HEK293 (cell line): ENCODE measurements around the gene AKAP6.

ENCODE experiments used
- CTCF ChIA-PET: fragments of 350-600 bp; formaldehyde crosslinking; extraction: SDS; loops from one replicate; lab custom pipeline; 2021; ENCODE audit warnings: antibody characterized with exemption; lab: Yijun Ruan, JAX
- POLR2A ChIA-PET: fragments of 300-600 bp; formaldehyde crosslinking; extraction: SDS; loops from one replicate; lab custom pipeline; 2020; ENCODE audit warnings: antibody characterized with exemption, inconsistent platforms; lab: Yijun Ruan, JAX
- H3K27ac ChIP-seq: fragments of 200-500 bp; sonication (Bioruptor generic); 2 replicates; pipeline ENCODE4 v1.5.1; 2014; ENCODE audit warnings: low read depth, low read length, control low read depth, inconsistent platforms; ENCODE audit errors: extremely low read depth
- H3K36me3 ChIP-seq, 2 experiments: fragments of 200-500 bp in 1 of 2; sonication (Bioruptor generic) in 1 of 2; 1 replicate in 1 of 2; 2 replicates in 1 of 2; pipeline ENCODE4 v1.5.1; 2014 to 2017; ENCODE audit warnings: inconsistent platforms in 2 of 2, low read length in 2 of 2; ENCODE audit not compliant: control insufficient read depth in 2 of 2, insufficient read depth in 1 of 2
- H3K4me1 ChIP-seq: fragments of 200-500 bp; sonication (Bioruptor generic); 2 replicates; pipeline ENCODE4 v1.5.1; 2014; ENCODE audit warnings: mild to moderate bottlenecking, low read length, inconsistent platforms; ENCODE audit not compliant: control insufficient read depth, insufficient read depth
- H3K4me3 ChIP-seq: 2 replicates; pipeline ENCODE4 v1.5.1; 2011; ENCODE audit warnings: low read depth, mild to moderate bottlenecking, control low read depth, low read length, moderate library complexity
- H3K9me3 ChIP-seq: fragments of 200-500 bp; sonication (Bioruptor generic); 2 replicates; pipeline ENCODE4 v1.5.1; 2014; ENCODE audit warnings: low read depth, low read length, inconsistent platforms; ENCODE audit not compliant: control insufficient read depth, insufficient read depth
- GLIS1 ChIP-seq: fragments of 450-650 bp; formaldehyde crosslinking; IDR thresholded peaks from 2 replicates; pipeline ENCODE4 v1.5.1; 2016; ENCODE audit warnings: missing biosample characterization, missing genetic modification characterization
- GLIS2 ChIP-seq: fragments of 450-650 bp; formaldehyde crosslinking; IDR thresholded peaks from 2 replicates; pipeline ENCODE4 v1.5.1; 2016; ENCODE audit warnings: missing biosample characterization, missing genetic modification characterization
- IKZF3 ChIP-seq: fragments of 450-650 bp; IDR thresholded peaks from 2 replicates; pipeline ENCODE4 v1.5.0; 2018; ENCODE audit warnings: missing biosample characterization, mild to moderate bottlenecking, missing genetic modification characterization, moderate library complexity
- MEIS1 ChIP-seq: sonication (generic); formaldehyde crosslinking; IDR thresholded peaks from 2 replicates; pipeline ENCODE4 v1.8.1; 2022; ENCODE audit warnings: missing genetic modification reagents, mild to moderate bottlenecking, borderline replicate concordance
- MYNN ChIP-seq: fragments of 450-650 bp; formaldehyde crosslinking; IDR thresholded peaks from 2 replicates; pipeline ENCODE4 v1.5.1; 2016; ENCODE audit warnings: missing biosample characterization, missing genetic modification characterization, borderline replicate concordance
- OSR2 ChIP-seq: fragments of 450-650 bp; formaldehyde crosslinking; IDR thresholded peaks from 2 replicates; pipeline ENCODE4 v1.5.1; 2016; ENCODE audit warnings: missing biosample characterization, missing genetic modification characterization
- REPIN1 ChIP-seq: fragments of 450-650 bp; formaldehyde crosslinking; IDR thresholded peaks from 2 replicates; pipeline ENCODE4 v1.5.1; 2017; ENCODE audit warnings: missing biosample characterization, missing genetic modification characterization, low read depth
- YY1 ChIP-seq: fragments of 450-650 bp; formaldehyde crosslinking; IDR thresholded peaks from 2 replicates; pipeline ENCODE4 v1.5.1; 2018; ENCODE audit warnings: missing biosample characterization, missing genetic modification characterization
- YY2 ChIP-seq: fragments of 450-650 bp; formaldehyde crosslinking; IDR thresholded peaks from 2 replicates; pipeline ENCODE4 v1.5.1; 2016; ENCODE audit warnings: missing biosample characterization, missing genetic modification characterization
- ZBTB49 ChIP-seq: fragments of 450-650 bp; formaldehyde crosslinking; IDR thresholded peaks from 2 replicates; pipeline ENCODE4 v1.5.1; 2016; ENCODE audit warnings: missing biosample characterization, missing genetic modification characterization, low read depth
- ZFP41 ChIP-seq: fragments of 450-650 bp; formaldehyde crosslinking; IDR thresholded peaks from 2 replicates; pipeline ENCODE4 v1.5.1; 2016; ENCODE audit warnings: missing biosample characterization, missing genetic modification characterization, borderline replicate concordance
- ZIC2 ChIP-seq: fragments of 450-650 bp; formaldehyde crosslinking; IDR thresholded peaks from 2 replicates; pipeline ENCODE4 v1.5.1; 2016; ENCODE audit warnings: missing biosample characterization, missing genetic modification characterization
- ZNF214 ChIP-seq: fragments of 450-650 bp; formaldehyde crosslinking; IDR thresholded peaks from 2 replicates; pipeline ENCODE4 v1.5.1; 2017; ENCODE audit warnings: missing biosample characterization, mild to moderate bottlenecking, missing genetic modification characterization, borderline replicate concordance
- ZNF221 ChIP-seq: fragments of 450-650 bp; formaldehyde crosslinking; IDR thresholded peaks from 2 replicates; pipeline ENCODE4 v1.5.1; 2017; ENCODE audit warnings: missing biosample characterization, missing genetic modification characterization, borderline replicate concordance
- ZNF223 ChIP-seq: fragments of 450-650 bp; formaldehyde crosslinking; IDR thresholded peaks from 2 replicates; pipeline ENCODE4 v1.5.1; 2016; ENCODE audit warnings: missing biosample characterization, missing genetic modification characterization
- ZNF266 ChIP-seq: fragments of 450-650 bp; formaldehyde crosslinking; IDR thresholded peaks from 2 replicates; pipeline ENCODE4 v1.5.1; 2016; ENCODE audit warnings: missing biosample characterization, missing genetic modification characterization, low read depth
- ZNF391 ChIP-seq: fragments of 450-650 bp; formaldehyde crosslinking; IDR thresholded peaks from 2 replicates; pipeline ENCODE4 v1.5.1; 2016; ENCODE audit warnings: low read depth, missing biosample characterization, missing genetic modification characterization, borderline replicate concordance
- ZNF423 ChIP-seq: fragments of 450-650 bp; formaldehyde crosslinking; IDR thresholded peaks from 2 replicates; pipeline ENCODE4 v1.5.1; 2016; ENCODE audit warnings: missing biosample characterization, missing genetic modification characterization
- ZNF426 ChIP-seq: fragments of 450-650 bp; formaldehyde crosslinking; IDR thresholded peaks from 2 replicates; pipeline ENCODE4 v1.5.1; 2017; ENCODE audit warnings: missing biosample characterization, missing genetic modification characterization, mild to moderate bottlenecking, inconsistent platforms, moderate library complexity
- ZNF433 ChIP-seq: fragments of 450-650 bp; formaldehyde crosslinking; IDR thresholded peaks from 2 replicates; pipeline ENCODE4 v1.5.1; 2016; ENCODE audit warnings: missing biosample characterization, missing genetic modification characterization, low read depth
- ZNF571 ChIP-seq: fragments of 450-650 bp; formaldehyde crosslinking; IDR thresholded peaks from 2 replicates; pipeline ENCODE4 v1.5.0; 2017; ENCODE audit warnings: missing biosample characterization, missing genetic modification characterization
- ZNF747 ChIP-seq: fragments of 450-650 bp; formaldehyde crosslinking; IDR thresholded peaks from 2 replicates; pipeline ENCODE4 v1.5.1; 2016; ENCODE audit warnings: missing biosample characterization, missing genetic modification characterization
- ZNF777 ChIP-seq: fragments of 450-650 bp; formaldehyde crosslinking; IDR thresholded peaks from 2 replicates; pipeline ENCODE4 v1.5.1; 2017; ENCODE audit warnings: missing biosample characterization, missing genetic modification characterization, borderline replicate concordance
- ZNF785 ChIP-seq: fragments of 450-650 bp; formaldehyde crosslinking; IDR thresholded peaks from 2 replicates; pipeline ENCODE4 v1.5.1; 2016; ENCODE audit warnings: missing biosample characterization, missing genetic modification characterization
- ZNF791 ChIP-seq: fragments of 450-650 bp; formaldehyde crosslinking; IDR thresholded peaks from 2 replicates; pipeline ENCODE4 v1.5.1; 2016; ENCODE audit warnings: missing biosample characterization, missing genetic modification characterization
- ZSCAN18 ChIP-seq: fragments of 450-650 bp; formaldehyde crosslinking; IDR thresholded peaks from 2 replicates; pipeline ENCODE4 v1.5.1; 2016; ENCODE audit warnings: missing biosample characterization, missing genetic modification characterization
- TF ChIP-seq, protein P1 (sequence below): fragments of 450-650 bp; formaldehyde crosslinking; IDR thresholded peaks from 2 replicates; pipeline ENCODE4 v1.5.1; 2016; ENCODE audit warnings: missing biosample characterization, missing genetic modification characterization

Gene AKAP6

GRCh38 chr14:32608857-32609256 is 279.8 kb downstream of the AKAP6 start:
- Histone ChIP-seq H3K4me1 (no peaks in the 10 kb centered on the region), H3K9me3 (no peaks in the 10 kb centered on the region), H3K36me3 (no peaks in the 10 kb centered on the region), H3K27ac (no peak overlapping the region), H3K4me3 (no peak overlapping the region)
- no peak for TF ChIP-seq ZSCAN18 (tag by site-specific recombination)
- TF ChIP-seq ZNF433 = no peak
- TF ChIP-seq ZBTB49 (tag by site-specific recombination) = no peak
- TF ChIP-seq REPIN1 (tag by site-specific recombination) = no peak
- TF ChIP-seq ZFP41 = no peak
- no peak for TF ChIP-seq YY2 (tag by site-specific recombination)
- CTCF ChIA-PET = interaction anchor here (0.6 kb wide), 1 partner anchor 566 kb away, joined by 3 read pairs; no protein-coding TSS in a partner anchor
- POLR2A ChIA-PET = interaction anchor here (0.5 kb wide), 1 partner anchor 331 kb away, joined by 3 read pairs; no protein-coding TSS in a partner anchor

DNA sequence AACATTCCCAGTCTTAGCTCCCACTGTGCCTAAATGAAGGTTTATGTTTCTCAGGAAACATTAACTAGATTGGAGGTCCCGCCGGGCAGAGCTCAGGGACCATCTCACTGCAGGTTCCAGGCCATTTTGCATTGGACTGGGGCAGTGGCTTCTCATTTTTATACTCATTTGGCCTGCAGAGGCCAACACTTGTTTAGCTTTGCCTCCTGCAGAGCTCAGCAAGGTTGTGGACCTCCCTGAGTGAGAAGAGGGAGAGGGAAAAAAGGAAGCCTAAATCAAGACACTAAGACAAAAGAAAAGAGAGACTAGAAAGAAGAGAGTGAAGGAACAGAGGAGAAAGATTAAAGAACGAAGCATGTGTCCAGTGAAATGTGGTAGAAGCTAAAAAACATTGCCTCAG is 280.3 kb downstream of the AKAP6 start:
- no peak for TF ChIP-seq ZNF785 (tag by site-specific recombination)
- TF ChIP-seq ZIC2 (tag by site-specific recombination) = peak; percentile 93
- TF ChIP-seq GLIS1 = peak; percentile 68
- Histone ChIP-seq H3K9me3 (no peaks in the 10 kb centered on the region), H3K27ac (no peak overlapping the region), H3K4me1 (no peaks in the 10 kb centered on the region), H3K4me3 (no peak overlapping the region), H3K36me3 (no peaks in the 10 kb centered on the region)
- ChIA-PET POLR2A (no interaction called here), CTCF (no interaction called here)

- ChIA-PET CTCF (no interaction called here), POLR2A (no interaction called here)
- Histone ChIP-seq H3K36me3 (no peaks in the 10 kb centered on the region), H3K9me3 (no peaks in the 10 kb centered on the region), H3K4me3 (no peak overlapping the region), H3K4me1 (no peaks in the 10 kb centered on the region), H3K27ac (no peak overlapping the region)
- TF ChIP-seq, protein P1, sequence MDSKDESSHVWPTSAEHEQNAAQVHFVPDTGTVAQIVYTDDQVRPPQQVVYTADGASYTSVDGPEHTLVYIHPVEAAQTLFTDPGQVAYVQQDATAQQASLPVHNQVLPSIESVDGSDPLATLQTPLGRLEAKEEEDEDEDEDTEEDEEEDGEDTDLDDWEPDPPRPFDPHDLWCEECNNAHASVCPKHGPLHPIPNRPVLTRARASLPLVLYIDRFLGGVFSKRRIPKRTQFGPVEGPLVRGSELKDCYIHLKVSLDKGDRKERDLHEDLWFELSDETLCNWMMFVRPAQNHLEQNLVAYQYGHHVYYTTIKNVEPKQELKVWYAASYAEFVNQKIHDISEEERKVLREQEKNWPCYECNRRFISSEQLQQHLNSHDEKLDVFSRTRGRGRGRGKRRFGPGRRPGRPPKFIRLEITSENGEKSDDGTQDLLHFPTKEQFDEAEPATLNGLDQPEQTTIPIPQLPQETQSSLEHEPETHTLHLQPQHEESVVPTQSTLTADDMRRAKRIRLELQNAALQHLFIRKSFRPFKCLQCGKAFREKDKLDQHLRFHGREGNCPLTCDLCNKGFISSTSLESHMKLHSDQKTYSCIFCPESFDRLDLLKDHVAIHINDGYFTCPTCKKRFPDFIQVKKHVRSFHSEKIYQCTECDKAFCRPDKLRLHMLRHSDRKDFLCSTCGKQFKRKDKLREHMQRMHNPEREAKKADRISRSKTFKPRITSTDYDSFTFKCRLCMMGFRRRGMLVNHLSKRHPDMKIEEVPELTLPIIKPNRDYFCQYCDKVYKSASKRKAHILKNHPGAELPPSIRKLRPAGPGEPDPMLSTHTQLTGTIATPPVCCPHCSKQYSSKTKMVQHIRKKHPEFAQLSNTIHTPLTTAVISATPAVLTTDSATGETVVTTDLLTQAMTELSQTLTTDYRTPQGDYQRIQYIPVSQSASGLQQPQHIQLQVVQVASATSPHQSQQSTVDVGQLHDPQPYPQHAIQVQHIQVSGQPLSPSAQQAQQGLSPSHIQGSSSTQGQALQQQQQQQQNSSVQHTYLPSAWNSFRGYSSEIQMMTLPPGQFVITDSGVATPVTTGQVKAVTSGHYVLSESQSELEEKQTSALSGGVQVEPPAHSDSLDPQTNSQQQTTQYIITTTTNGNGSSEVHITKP (tag by site-specific recombination) = no peak
- TF ChIP-seq ZNF426 (tag by site-specific recombination) = no peak
- no peak for TF ChIP-seq ZNF747 (tag by site-specific recombination)
- no peak for TF ChIP-seq YY1 (tag by site-specific recombination)
- TF ChIP-seq MEIS1 (CRISPR knock-in tag) = no peak
- no peak for TF ChIP-seq ZNF221 (tag by site-specific recombination)
- no peak for TF ChIP-seq MYNN (tag by site-specific recombination)
- no peak for TF ChIP-seq ZNF791 (tag by site-specific recombination)
- no peak for TF ChIP-seq ZNF223
- TF ChIP-seq GLIS2 (tag by site-specific recombination) = no peak
- no peak for TF ChIP-seq ZNF266 (tag by site-specific recombination)
- TF ChIP-seq ZNF423 (tag by site-specific recombination) = no peak
- TF ChIP-seq ZNF391 = no peak
- no peak for TF ChIP-seq ZNF214 (tag by site-specific recombination)
- TF ChIP-seq IKZF3 = no peak
- no peak for TF ChIP-seq OSR2 (tag by site-specific recombination)
- TF ChIP-seq ZNF571 (tag by site-specific recombination) = no peak
- no peak for TF ChIP-seq ZNF777 (tag by site-specific recombination)
- TF ChIP-seq ZNF433 = no peak
These were observed 282.7 kb downstream of the AKAP6 start for GRCh38 chr14:32611752-32612151.
